ENCODE data around the gene PCCA.

PCCA gene

DNA sequence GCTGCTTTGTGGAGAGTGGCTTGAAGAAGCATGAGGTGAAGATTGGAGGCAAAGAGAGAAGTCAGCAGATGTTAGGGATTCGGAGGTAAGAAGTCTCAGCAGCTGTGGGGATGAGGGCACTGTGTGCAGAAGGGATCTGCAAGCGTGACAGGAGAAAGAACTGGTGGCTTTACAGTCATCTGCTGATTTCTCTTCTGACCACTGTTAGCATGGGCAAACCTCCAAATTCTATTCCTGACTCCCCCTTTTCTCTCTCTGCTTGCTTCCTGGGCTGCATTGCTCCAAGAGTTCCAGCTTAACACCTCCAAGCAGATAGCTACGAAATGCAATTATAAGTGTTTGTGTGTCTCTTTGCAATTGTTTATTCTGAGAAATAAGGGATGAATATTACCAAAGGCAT is 340.1 kb downstream of the PCCA start:
- no peaks in the 10 kb centered on the region for H3K79me2 ChIP-seq (ENCODE audit: insufficient read depth, low read length)
- TF ChIP-seq, protein P1, sequence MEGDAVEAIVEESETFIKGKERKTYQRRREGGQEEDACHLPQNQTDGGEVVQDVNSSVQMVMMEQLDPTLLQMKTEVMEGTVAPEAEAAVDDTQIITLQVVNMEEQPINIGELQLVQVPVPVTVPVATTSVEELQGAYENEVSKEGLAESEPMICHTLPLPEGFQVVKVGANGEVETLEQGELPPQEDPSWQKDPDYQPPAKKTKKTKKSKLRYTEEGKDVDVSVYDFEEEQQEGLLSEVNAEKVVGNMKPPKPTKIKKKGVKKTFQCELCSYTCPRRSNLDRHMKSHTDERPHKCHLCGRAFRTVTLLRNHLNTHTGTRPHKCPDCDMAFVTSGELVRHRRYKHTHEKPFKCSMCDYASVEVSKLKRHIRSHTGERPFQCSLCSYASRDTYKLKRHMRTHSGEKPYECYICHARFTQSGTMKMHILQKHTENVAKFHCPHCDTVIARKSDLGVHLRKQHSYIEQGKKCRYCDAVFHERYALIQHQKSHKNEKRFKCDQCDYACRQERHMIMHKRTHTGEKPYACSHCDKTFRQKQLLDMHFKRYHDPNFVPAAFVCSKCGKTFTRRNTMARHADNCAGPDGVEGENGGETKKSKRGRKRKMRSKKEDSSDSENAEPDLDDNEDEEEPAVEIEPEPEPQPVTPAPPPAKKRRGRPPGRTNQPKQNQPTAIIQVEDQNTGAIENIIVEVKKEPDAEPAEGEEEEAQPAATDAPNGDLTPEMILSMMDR (IDR thresholded peaks at IDR 0.05; ENCODE audit: insufficient read depth, low read length, poor library complexity, severe bottlenecking) = no peak
- TF ChIP-seq EZH2phosphoT487 (conservative IDR thresholded peaks at IDR 0.05; ENCODE audit: low read length) = no peak
- no peaks in the 10 kb centered on the region for H3K9me2 ChIP-seq (replicated peaks; ENCODE audit: insufficient read depth, low read length)
- no peak overlapping the region for H2AFZ ChIP-seq (ENCODE audit: low read depth, low read length, severe bottlenecking)
- H3K27ac ChIP-seq (ENCODE audit: low read depth, low read length) = no peak overlapping the region
- no peak overlapping the region for H3K9ac ChIP-seq (ENCODE audit: low read length)
- H3F3A ChIP-seq (ENCODE audit: insufficient read depth) = no peaks in the 10 kb centered on the region
- no peak overlapping the region for H3K4me3 ChIP-seq (ENCODE audit: insufficient read depth, low read length, poor library complexity, severe bottlenecking)
- H3K36me3 ChIP-seq (ENCODE audit: low read length) = no peaks in the 10 kb centered on the region
- no peaks in the 10 kb centered on the region for H3K9me3 ChIP-seq (ENCODE audit: insufficient read depth, low read length)
- no peak overlapping the region for H3K4me2 ChIP-seq (ENCODE audit: low read depth, low read length, poor library complexity, severe bottlenecking)
- H3K27me3 ChIP-seq (ENCODE audit: low read length) = no peaks in the 10 kb centered on the region
- H4K20me1 ChIP-seq (ENCODE audit: low read depth, low read length) = no peaks in the 10 kb centered on the region

DNA sequence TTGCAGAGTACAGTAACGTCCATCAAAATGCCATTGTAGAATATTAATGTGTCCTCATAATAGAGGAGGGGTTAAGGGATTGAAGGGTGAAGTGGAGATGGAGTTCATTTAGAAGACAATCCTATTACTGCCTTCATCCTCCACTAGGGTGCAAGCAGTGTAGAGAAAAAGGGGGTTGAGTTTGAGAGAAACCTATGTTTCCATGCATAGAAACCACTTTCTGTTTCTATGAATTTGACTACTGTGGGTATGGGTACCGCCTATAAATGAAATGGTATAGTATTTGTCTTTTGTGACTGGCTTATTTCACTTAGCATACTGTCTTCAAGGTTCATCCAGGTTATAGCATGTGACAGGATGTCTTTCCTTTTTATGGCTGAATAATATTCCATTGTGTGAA is 343.7 kb downstream of the PCCA start:
- Histone ChIP-seq H3K36me3 (ENCODE audit: low read length) (no peaks in the 10 kb centered on the region), H3F3A (ENCODE audit: insufficient read depth) (no peaks in the 10 kb centered on the region), H3K9me2 (replicated peaks; ENCODE audit: insufficient read depth, low read length) (no peaks in the 10 kb centered on the region), H3K4me3 (ENCODE audit: insufficient read depth, low read length, poor library complexity, severe bottlenecking) (no peak overlapping the region), H3K27ac (ENCODE audit: low read depth, low read length) (no peak overlapping the region), H4K20me1 (ENCODE audit: low read depth, low read length) (no peaks in the 10 kb centered on the region), H2AFZ (ENCODE audit: low read depth, low read length, severe bottlenecking) (no peak overlapping the region), H3K9ac (ENCODE audit: low read length) (no peak overlapping the region), H3K4me2 (ENCODE audit: low read depth, low read length, poor library complexity, severe bottlenecking) (no peak overlapping the region), H3K27me3 (ENCODE audit: low read length) (no peaks in the 10 kb centered on the region), H3K9me3 (ENCODE audit: insufficient read depth, low read length) (no peaks in the 10 kb centered on the region), H3K79me2 (ENCODE audit: insufficient read depth, low read length) (no peaks in the 10 kb centered on the region)
- no peak for TF ChIP-seq EZH2phosphoT487 (conservative IDR thresholded peaks at IDR 0.05; ENCODE audit: low read length)
- TF ChIP-seq, protein P1 (IDR thresholded peaks at IDR 0.05; ENCODE audit: insufficient read depth, low read length, poor library complexity, severe bottlenecking) = no peak

DNA sequence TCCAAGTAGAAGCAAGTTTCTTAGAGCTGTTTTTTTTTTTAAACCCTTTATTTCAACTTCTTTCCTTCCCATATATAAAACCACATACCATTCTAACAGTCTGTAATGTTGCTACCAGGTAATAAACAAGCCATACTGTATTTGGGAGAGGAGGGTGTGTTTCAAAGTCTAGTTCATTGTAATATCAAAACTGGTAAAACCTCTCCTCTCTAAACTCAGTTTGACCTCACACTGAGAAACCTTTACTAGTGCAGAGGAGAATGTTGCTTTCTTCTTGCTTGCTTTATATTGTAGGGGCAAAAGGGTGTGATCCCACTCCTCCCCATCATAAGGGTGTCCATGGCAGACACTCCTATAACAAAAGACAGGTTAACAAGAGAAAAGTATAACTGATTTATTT is 344.6 kb downstream of the PCCA start:
- TF ChIP-seq EZH2phosphoT487 (conservative IDR thresholded peaks at IDR 0.05; ENCODE audit: low read length) = no peak
- TF ChIP-seq, protein P1 (IDR thresholded peaks at IDR 0.05; ENCODE audit: insufficient read depth, low read length, poor library complexity, severe bottlenecking) = no peak
- H3K79me2 ChIP-seq (ENCODE audit: insufficient read depth, low read length) = no peaks in the 10 kb centered on the region
- H3K9me2 ChIP-seq (replicated peaks; ENCODE audit: insufficient read depth, low read length) = no peaks in the 10 kb centered on the region
- no peak overlapping the region for H3K4me2 ChIP-seq (ENCODE audit: low read depth, low read length, poor library complexity, severe bottlenecking)
- no peaks in the 10 kb centered on the region for H3K27me3 ChIP-seq (ENCODE audit: low read length)
- no peak overlapping the region for H3K4me3 ChIP-seq (ENCODE audit: insufficient read depth, low read length, poor library complexity, severe bottlenecking)
- H3K27ac ChIP-seq (ENCODE audit: low read depth, low read length) = no peak overlapping the region
- no peaks in the 10 kb centered on the region for H4K20me1 ChIP-seq (ENCODE audit: low read depth, low read length)
- no peak overlapping the region for H2AFZ ChIP-seq (ENCODE audit: low read depth, low read length, severe bottlenecking)
- H3K9me3 ChIP-seq (ENCODE audit: insufficient read depth, low read length) = no peaks in the 10 kb centered on the region
- H3K36me3 ChIP-seq (ENCODE audit: low read length) = no peaks in the 10 kb centered on the region
- no peak overlapping the region for H3K9ac ChIP-seq (ENCODE audit: low read length)
- H3F3A ChIP-seq (ENCODE audit: insufficient read depth) = no peaks in the 10 kb centered on the region
